HG02973 (cell line): Measurements from ENCODE around the gene MED27.

Source experiments
- ATAC-seq: cut with Tn5 transposase; IDR thresholded peaks from one replicate; pipeline ENCODE4 v1.9.1; 2021; ENCODE audit warnings: moderate library complexity; ENCODE audit not compliant: unreplicated experiment

MED27 gene

DNA sequence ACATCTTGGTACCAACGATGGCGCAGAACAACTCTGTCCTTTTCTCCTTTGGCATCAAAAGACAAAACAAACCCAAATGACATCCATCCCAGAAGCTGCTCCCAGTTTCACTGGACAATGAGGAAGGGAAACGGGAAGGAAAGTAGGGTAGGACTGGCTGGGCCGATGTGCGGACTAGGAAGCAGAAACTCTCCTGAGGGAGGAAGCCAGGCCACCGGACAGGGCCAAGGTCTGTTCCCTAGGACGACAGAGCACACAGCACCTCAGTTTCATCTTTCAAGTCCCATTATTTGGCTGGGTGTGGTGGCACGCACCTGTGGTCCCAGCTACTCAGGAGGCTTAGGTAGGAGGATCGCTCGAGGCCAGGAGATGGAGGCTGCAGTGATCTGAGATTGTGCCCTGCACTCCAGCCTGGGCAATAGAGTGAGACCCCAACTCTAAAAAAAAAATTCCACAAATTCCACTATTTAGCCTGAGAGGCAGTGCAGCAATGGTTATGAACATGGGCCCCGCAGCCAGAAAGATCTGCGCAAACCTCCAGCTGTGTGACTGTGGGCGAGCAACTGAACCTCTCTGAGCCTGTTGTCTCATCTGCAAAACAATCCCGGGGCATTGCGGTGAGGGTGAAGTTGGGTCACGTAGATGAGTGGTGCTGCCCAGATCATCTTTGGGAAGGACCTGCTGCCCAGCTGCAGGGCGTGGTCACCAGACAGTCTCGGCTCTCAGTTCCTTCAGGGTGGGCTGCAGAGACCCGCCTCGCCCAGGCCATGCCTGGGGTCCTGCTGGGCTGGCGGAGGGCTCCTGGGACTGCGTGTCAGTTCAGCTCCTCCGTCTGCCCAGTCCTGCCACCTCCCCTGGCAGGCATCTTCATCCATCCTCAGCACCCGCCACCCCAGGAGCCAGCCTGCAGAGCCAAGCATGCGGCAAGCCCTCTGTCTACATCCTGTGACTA lies 238.6 kb downstream of the MED27 start:
- no peak for ATAC-seq

GRCh38 chr9:131840220-131840619 lies 239.4 kb downstream of the MED27 start:
- no peak for ATAC-seq

- no peak for ATAC-seq
Measured at GRCh38 chr9:131839281-131840084, 240.2 kb downstream of the MED27 start.

GRCh38 chr9:131838530-131839280 lies 241.0 kb downstream of the MED27 start:
- ATAC-seq, result no peak

DNA sequence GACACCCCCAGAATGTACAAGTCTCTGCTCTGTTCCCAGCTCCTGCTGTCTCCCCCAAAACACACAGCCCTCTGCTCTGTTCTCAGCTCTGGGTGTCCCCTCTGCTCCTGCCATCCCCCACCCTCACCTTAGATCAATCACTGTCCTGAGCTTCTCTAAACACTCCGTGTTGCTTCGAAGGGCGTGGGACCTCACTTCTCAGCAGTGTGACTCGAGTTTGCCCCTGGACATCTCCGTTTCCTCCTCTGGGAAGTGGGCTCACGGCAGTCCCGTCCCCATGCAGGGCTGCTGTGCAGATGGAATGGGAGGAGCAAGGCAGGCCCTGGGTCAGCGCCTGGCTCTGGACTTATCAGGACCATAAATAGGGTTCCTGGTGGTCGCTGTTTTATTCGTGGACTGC lies 241.8 kb downstream of the MED27 start:
- ATAC-seq, result no peak

- no peak for ATAC-seq
Measured at GRCh38 chr9:131837316-131837715, 242.4 kb downstream of the MED27 start.

GRCh38 chr9:131836607-131837315 lies 242.9 kb downstream of the MED27 start:
- ATAC-seq, result no peak

DNA sequence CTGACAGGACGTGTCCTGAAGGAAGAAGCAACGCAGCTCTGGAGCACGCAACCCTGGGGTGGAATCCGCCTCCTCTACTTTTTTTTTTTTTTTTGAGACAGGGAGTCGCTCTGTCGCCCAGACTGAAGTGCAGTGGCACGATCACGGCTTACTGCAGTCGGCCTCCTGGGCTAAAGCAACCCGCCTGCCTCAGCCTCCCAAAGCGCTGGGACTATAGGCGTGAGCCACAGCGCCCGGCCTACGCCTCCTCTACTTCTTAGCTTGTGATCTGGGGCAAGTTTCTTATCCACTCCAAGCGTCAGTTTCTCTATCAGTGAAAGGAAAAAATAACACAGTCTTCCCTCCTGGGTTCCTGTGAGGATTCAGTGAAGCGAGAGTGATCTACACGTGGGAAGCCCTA lies 243.6 kb downstream of the MED27 start:
- no peak for ATAC-seq

DNA sequence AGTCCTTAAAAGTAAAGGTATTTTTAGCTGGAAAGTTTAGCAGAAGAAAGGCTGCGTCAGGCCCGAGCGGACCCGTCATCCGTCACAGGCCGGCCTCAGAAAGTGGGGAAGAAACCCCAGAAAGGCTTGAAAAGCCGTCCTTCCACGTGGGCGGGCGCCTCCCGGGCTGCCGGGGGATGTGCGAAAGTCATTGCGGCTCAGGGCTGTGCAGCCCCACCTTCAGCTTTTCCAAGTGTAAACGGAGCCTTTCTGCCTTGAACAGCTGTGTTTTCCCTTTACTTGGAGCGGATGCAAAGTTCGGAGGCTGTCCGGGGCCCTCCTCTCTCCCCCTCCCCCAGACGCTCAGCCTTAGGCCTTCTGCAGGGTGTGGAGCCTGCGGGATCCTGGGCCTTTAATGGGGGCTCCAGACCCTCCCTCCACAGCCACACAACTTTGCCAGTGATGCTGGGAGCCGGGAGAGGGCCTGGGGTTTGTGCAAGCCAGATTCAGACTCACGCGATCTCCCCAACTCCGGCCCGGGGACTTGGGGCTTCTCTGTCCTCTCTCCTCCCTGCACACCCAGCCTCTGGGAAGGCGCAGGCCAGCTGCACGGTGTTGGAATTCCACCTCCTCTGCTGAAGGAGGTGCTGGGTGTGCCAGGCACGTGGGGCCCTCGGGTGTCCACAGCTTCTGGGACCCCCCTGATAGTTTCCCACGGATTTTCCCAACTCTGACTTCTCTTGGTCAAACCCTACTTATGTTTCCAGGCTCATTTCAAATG lies 244.3 kb downstream of the MED27 start:
- ATAC-seq, result no peak

- no peak for ATAC-seq
Measured at GRCh38 chr9:131834721-131835120, 244.9 kb downstream of the MED27 start.

DNA sequence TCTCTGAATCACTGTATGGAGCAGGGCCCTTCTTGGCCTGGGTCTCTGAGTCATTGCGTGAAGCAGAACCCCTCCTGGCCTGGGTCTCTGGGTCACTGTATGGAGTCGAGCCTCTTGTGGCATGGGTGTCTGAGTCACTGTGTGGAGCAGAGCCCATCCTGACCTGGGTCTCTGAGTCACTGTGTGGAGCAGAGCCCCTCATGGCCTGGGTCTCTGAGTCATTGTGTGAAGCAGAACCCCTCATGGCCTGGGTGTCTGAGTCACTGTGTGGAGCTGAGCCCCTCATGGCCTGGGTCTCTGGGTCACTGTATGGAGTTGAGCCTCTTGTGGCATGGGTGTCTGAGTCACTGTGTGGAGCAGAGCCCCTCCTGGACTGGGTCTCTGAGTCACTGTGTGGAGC lies 245.8 kb downstream of the MED27 start:
- no peak for ATAC-seq

DNA sequence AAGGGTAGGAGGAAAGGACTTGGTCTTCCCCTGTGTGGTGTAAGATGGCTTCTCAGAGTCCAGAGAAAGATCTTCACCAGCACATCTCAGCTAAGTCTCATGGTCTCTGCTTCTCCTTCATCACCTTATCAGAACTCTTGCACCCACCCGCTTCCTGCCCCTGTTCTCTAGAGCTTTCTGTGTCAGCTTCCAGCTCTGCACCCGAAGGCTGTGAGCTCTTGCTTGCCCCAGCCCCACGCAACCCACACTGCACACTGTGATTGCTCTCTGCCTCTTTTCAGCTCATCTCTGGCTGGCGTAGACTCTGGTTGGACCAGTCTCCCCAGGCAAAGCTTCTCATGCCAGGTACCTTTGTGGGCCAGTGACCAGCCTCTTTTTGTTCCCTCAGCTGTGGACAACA lies 246.6 kb downstream of the MED27 start:
- ATAC-seq, result no peak

DNA sequence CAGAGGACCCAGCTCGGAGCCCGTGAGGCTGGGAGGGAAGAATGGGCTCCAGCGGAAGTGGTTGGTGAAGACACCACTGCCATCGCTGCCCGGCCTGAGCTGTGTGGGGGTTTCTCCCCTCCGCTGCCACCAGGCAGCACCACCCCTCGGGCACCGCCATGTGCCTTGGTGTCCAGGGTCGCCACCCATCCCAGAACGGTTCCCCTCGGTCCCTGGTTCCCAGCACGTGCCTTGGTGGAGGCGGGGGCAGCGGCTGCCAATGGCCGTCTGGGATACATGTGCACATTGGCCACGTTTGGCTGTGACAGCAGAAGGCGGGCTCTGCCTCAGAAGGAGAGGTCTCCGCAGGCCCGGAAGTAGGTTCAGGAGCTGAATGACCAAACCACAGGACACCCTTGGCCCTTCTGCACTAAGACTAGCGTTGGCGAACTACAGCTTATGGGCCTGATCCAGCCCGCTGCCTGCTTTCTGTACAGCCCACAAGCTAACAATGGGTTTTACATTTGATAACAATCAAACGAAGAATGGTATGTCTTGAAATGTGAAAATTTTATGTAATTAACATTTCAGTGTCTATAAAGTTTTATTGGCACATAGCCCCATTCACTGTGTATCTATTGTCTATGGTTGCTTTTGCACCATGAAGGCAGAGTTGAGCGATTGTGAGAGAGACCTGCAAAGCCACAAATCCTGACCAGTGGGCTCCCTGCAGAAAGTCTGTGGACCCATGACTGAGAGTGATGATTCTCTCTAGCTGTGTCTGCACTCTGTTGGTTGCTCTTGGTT lies 248.1 kb downstream of the MED27 start:
- no peak for ATAC-seq

DNA sequence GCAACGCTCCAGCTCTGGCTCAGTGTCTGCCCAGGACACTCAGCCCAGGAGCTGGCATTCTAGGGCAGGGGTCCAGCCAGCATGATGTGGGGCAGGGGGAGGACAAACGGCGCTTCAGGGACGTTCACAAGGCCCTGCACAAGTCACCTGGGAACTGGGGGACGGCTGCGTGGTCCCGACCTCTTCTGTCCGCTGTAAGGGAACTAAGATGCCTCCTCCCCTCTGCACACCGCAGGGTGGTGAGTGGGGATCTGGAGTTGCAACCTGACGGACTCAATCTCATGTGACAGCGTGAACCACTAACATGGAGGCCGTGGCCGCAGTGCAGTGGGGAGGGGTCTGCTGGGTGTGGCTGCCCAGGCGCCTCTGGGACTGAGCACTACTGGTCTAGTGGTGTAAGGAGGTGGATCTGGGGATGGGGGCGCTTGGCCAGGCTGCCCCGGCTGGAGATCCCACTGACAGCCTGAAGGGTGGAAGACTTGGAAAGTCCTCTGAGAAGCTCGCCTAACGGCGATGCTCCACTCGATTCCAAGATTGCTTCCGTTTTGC lies 251.8 kb downstream of the MED27 start:
- ATAC-seq, result no peak

DNA sequence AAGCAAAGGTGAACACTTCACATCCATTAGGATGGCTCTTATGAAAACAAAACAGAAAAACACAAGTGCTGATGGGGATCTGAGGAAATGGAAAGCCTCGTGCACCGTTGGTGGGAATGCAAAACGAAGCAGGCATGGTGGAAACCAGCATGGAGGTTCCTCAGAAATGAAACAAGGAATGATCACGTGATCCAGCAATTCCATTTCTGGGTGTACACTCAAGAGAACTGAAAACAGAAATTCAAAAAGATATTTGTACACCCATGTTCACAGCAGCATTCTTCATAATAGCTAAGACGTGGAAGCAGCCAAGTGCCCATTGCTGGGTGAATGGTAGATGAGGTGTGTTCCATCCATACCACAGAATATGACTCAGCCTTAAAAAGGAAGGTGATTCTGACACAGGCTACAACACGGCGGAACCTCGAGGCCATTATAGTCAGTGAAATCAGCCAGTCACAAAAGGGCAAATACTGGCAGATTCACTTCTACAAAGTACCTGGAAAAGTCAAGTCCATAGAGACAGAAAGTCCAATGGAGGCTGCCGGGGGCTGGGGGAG lies 252.6 kb downstream of the MED27 start:
- ATAC-seq, result no peak

DNA sequence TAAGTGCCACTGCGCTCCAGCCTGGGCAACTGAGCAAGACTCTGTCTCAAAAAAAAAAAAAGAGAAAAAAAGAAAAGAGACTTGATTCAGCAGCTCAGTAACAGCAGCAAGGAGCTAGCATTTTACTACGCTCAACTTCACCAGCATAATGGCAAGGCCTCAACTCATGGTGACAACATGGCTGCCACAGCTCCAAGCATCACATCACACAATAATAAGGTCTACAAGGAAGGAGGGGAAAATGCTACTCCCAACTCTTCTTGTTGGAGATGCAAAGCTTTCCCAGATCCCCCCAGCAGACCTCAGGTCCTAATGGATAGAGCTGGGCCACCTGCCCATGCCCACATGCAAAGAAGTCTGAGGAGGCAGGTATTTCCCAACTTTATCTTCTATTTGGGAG lies 253.6 kb downstream of the MED27 start:
- ATAC-seq, result no peak

DNA sequence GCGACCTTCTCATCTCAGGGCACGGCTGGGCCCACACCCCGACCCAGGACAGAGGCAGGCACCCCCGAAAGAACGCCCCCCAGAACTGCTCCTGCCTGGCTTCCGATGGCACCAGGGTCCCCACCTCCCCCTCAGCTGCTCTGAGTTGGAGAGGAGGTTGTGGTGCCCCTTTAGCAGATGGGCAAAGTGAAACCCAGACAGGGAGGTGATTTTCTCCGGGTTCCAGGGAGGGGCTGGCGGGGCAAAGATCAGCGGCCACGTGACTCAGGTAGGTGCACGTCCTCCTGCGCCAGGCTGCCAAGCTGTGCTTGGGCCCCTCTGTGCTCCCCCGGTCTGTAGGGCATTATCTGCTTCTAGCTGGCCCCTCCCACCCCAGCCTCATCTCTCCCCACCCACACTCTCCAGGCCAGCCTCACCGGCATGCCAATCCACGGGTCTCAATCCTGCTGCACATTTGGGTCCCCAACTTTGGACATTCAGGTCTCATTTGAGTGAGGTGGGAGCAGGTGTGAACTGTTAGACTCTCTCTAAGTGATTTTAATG lies 254.6 kb downstream of the MED27 start:
- ATAC-seq, result no peak

DNA sequence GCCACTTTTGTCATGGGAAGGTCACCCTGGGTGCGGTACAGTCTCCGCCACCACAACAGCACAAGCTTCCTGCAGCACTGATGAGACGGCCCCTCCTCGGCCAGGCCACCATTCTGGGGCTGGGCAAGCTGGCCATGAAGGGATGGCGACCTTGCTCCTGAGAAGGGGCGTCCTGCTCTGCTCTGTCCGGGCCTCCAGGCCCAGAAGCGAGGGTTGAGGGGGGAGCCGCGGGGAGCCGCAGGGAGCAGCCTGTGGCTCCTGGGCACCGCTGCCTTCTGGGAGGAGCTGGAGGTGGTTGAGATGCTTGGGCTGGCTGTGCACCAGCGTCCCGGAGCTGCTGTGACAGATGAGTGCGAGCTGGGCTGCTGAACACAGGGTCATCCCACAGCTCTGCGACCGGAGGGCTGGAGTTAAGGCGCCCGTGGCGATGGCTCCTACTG lies 255.5 kb downstream of the MED27 start:
- no peak for ATAC-seq
